ENCODE data around the gene NLRP6.
"Not testable (repeated sequence)": the region's sequence is repeated elsewhere in the genome, so short reads cannot be mapped to it uniquely, and the experiment has no call there.

The NLRP6 gene

DNA sequence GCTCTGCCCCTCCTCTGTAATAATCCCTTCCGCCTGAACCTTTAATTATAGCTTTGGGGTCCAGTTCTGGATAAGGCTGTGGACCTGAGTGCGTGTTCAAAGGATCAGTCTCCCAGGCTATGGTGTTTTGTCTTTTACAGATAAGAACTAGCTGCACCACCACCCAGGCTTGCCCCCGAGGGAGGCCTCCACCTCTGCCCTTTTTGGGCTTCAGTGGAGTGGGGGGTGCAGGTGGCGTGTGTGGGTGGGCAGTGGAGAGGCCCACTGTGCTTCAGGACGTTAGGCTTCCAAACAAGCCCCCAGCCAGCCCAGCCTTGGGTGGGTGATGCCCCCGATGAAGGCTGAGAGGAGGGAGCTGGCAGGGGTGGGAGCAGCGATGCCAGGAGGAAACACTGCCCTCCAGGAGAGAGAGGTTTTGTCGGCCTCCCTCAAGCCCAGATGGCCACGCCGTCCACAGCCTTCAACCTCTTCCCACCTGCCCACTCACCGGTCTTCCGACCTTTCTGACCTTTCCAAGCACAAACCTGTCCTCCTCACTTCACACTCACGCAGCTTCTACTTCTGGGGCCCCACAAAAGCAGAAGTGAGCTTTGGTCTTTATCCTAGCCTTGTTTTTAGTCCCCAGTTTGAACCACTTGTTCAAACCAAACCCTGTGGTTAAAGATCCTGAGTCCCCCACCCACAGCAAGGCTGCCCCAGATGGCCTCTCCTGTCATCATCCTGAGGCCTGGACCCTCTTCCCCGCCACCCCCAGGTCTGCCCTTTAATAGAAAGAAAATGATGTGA is 21.1 kb upstream of the NLRP6 start:
- no peak for DNase-seq

DNA sequence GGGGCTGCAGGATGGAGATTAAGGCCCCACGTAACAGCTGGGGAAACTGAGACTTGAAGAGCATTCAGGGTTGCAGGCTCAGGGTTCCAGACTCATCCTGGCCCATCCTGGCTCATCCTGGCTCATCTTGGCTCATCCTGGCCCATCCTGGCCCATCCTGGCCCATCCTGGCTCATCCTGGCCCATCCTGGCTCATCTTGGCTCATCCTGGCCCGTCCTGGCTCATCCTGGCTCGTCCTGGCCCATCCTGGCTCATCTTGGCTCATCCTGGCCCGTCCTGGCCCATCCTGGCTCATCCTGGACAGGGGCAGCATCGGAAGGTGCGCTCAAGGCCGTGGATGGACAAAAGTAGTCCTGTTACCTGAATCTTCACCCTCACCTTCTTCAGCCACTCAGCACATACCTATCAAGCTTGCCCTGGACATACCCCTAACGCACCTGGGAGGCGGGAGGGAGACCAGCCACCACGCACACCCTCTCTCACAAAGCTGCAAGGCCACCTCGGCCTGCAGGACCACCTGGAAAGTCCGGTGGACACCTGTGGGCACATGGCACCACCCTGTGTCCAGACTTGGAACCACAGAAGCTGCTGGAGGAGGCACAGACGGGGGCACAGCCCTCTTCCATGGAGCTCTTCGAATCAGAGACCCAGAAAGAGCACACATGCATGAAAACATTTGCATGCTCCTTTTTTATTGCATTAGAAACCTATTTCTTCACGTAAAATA is 20.3 kb upstream of the NLRP6 start:
- no peak for DNase-seq

DNA sequence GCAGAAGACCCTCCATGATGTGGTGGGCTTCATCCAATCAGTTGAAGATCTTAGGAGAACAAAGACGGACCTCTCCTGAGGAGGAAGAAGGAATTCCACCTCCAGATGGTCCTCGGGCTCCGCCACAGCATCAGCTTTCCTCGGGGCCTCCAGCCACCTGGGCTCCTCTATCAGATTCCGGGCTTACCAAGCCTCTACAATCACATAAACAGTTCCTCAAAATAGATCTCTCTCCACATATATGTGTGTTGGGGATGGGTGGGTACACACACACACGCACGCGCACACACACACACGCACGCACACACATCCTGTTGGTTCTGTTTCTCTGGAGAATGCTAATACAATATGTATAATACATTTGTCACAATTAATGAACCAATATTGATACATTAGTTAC is 18.8 kb upstream of the NLRP6 start:
- DNase-seq, result no peak

DNA sequence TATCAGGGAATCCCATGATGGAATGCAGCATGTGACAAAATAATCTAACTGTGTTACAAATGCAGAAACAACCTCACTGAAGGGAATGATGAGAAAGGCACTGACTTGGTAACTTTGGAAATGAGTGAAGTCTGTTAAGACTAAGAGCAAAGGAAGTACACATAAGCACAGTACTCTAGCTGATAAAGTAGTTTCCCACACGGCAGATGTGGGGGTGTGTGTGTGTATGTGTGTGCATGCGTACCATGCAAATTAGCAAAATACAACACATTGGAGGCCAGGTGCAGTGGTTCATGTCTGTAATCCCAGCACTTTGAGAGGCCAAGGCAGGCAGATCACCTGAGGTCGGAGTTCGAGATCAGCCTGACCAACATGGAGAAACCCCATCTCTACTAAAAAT is 16.6 kb upstream of the NLRP6 start:
- DNase-seq, result no peak

DNA sequence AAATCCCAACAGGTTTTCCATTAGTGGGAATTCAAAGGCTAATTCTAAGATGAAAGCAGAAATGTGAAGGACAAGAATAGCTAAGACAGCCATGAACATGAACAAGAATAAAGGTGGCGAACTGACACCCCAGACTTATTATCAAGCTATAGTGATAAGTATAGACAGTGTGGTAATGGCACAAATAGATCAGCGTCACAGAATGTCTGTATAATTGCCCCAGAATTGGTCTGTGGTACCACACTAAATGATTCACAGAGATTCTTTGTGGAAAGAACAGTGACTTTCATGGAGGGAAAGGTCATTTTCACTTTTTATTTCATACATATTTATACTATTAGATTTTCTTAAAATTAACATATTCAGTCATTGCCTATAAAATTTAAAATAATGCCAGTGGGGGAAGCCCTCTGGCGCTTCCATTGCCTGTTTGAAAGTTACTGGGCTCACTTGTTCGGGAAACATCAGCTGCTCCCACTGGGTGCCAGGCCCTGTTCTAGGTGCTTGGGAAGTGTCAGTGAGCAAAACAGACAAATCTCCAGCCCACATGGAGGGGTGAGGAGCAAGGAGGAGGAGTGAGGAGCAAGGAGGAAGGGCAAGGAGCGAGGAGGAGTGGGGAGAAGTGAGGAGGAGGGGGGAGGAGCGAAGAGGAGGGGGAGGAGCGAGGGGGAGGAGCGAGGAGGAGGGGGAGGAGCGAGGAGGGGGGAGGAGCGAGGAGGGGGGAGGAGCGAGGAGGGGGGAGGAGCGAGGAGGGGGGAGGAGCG is 11.3 kb upstream of the NLRP6 start:
- no peak for DNase-seq

DNA sequence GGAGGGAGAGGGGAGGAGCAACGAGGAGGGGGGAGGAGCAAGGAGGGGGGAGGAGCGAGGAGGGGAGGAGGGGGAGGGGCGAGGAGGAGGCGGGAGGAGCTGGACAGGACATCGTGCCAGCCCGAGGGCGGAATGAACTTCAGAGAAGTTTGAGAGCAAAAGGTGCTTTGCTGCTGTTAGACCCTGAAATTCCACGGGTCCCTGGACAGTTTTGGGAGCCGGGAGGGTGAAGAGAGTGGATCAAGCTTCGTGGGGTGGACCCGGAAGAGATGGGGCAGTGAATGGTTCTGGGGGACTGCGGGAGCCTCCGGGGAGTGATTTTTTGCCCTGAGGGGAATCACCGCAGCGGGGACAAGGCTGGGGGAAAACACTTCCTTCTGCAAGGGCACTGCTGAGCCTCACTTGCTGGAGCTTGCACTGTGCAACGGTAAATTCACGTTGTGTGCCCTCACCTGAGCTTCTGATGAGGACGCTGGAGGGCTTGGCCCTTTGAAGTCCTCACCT is 10.7 kb upstream of the NLRP6 start:
- no peak for DNase-seq

DNA sequence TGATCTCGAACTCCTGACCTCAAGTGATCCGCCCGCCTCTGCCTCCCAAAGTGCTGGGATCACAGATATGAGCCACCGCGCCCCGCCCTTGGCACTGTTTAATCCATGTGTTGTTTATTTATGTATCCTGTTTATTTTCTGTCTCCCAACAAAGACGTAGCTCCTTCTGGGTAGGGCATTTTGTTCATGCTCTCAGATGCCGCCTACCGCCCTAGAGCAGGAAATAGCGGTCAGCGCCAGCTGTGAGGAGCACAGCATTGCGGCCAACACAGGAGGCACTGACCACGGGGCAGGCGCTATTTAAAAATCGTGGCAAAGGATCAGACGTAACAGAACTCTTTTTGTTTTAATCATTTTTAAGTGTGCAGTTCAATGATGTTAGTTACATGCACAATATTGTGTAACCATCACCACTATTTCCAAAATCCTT is 9.5 kb upstream of the NLRP6 start:
- not testable (repeated sequence) for DNase-seq

DNA sequence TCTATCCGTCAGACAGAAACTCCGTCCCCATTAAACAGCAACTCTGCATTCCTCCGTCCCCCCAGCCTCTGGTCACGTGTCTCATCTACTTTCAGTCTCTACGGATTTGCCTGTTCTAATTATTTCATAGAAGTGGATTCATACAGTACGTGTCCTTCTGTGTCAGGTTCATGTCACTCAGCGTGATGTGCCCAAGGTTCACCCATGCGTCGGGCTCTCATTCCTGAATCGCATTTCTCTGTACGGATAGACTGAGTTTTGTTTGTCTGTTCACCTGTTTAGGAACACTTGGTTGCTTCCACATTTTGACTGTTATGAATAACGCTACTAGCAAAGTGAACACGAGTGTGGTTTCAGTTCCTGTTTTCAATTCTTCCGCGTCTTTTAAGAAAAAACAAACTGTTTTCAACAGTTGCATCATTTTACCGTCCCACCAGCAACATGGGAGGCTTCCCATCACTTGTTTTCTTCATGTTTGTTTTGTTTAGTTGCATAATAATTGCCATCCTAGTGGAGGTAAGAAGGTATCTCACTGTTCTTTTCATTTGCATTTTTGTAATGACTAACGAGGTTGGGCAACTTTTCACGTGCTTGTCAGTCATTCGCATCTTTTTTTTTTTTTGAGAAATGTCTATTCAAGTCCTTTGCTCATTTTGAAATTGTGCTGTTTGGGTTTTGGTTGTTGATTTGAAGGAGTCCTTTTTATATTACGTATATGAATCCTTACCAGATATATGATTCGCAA is 8.9 kb upstream of the NLRP6 start:
- DNase-seq, result no peak

DNA sequence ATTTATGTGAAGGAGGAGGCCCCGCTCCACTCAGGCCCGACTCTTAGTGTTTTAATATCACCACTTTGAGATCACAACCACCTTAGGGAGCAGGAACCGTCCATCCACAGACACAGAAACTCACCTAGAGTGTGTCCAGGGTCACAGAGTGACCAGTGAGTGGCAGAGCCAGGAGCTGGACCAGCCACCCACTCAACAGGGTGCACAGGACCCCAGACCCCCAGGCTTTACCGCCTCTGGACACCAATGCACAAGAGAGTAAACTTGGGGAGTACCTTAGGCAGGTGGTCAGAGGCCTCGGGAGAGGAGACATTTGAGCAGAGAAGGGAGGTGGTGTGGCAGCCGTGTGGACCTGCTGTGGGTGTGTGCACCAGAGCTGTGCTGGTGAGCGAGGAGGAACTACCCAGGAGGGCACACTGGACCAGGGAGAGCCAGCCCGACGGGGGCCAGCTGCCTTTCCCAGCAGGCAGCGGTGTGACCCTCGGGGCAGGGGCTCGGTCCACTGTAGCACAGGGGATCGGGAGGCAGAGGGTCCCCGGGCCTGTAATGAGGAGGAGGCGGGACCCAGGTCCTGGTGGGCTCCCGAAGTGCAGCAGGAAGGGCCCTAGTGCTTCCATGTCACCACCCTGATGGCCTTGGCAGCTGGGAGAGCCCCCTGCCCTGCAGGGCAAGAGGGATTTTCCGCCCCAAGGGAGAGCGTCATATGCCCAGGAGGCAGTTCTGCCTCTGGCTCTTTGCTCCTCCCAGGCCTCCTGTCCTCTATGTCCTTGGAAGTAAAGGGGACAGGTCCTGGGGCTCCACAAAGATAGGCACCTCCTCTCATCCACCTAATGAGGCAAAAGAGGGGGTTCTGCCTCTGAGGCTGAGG is 7.5 kb upstream of the NLRP6 start:
- DNase-seq, result no peak

DNA sequence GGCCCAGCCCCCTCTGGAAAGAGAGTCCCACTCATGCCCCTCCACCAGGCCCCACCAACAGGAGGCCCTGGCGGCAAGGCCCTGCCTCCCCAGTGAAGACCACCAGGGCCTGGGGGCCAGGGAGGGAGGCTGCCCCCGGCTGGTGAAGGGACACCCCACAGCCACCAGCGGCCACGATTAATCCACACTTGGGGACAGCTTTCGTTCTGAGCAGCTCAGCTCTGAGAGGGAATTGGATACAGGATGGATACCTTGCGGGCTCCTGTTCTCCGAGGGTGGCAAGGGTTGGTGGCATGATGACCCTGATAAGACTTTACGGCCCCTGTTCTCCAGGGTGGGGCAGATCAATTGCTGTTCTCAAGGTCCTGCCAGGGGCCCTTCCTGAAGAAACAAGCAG is 6.9 kb upstream of the NLRP6 start:
- no peak for DNase-seq

DNA sequence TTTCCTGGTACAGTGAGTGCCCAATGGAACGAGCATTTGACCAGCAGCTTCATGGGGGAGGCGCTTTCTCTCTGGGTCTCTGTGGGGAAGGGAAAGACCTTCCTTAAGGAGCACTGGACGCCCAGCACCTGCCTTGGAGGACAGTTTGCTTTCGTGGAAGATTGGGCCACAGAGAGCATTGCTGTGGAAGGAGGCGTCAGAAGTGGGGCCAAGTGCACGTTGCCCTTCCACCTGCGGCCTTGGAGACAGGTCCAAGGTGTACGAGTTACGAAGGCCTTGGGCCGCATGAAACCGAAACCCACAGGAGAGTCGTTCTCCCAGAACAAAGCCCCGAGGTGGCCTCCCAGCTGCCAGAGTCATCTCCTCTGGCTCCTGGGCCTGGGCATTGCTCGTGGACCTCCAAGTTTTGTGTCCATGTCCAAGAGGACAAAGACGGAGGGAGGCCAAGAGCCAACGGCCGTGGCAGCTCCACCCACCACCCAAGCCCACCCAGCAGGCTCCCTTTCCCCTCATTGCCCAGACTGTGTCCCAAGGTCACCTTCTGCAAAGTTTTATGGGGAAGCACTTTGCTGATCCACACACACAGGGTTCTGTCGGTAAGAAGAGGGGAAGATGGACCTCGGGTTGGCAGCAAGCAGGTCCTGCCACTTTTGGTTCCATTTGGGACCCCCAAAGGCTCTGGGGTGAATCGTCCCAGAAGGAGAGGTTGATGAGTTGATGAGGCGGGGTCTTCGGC is 5.8 kb upstream of the NLRP6 start:
- no peak for DNase-seq

DNA sequence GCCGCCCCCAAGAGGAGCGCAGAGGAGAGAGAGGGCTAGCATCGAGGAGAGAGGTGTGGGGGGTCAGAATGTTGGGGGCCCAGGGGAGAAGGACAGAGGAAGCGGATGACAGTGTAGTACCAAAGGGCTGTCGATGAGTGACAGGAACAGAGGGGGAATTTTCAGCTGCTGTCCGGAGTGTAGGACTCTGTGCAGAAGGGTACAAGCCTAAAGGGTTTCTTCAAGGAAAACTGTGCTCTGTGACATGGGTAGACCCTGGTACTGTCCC is 5.3 kb upstream of the NLRP6 start:
- DNase-seq, result no peak

DNA sequence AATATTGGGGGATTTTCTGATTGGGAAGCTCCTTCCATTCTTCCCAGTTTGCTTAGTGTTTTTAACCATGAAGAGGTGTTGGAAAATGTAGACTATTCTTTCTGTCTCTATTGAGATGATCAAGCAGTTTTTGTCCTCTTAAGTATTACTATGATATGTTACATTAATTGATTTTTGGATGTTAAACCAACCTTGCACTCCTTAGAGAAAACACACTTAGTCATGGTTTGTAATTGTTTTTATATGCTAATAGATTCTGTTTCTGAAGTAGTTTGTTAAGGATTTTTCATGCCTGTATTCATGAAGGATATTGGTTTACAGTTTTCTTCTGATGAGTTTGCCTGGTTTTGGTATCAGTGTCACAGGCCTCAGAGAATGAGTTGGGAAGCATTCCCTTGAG is 2.0 kb upstream of the NLRP6 start:
- no peak for DNase-seq

DNA sequence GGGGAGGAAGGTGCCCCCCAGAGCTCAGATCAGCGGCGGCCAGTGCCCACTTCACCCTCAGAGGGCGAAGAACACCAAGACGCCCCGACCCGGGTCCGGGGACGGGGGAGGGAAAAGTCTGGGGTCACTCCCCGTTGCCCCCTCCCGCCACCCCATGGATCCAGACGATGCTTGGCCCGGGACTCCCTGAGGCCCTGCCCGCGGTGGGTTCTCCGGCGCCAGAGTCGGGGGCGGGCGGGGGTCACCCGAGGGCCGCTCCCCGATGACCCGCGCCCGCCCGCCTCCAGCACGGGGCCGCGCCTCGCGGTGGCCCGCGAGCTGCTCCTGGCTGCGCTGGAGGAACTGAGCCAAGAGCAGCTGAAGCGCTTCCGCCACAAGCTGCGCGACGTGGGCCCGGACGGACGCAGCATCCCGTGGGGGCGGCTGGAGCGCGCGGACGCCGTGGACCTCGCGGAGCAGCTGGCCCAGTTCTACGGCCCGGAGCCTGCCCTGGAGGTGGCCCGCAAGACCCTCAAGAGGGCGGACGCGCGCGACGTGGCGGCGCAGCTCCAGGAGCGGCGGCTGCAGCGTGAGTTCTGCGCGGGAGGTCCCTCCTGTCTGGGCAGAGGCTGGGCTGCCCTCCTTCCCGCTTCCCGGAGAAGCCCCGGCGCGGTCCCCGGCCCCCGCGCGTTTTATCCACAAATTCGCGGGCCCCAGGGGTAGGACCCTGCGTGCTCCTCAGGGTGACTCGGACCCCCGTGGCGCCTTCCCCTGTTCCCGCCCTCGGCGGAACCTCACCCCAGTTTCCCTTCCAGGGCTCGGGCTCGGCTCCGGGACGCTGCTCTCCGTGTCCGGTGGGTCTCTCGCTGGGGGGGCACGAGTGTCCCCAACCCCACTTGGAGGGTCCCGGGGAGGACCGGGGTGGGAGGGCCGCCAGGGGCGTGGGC is 1.1 kb downstream of the NLRP6 start:
- no peak for DNase-seq

DNA sequence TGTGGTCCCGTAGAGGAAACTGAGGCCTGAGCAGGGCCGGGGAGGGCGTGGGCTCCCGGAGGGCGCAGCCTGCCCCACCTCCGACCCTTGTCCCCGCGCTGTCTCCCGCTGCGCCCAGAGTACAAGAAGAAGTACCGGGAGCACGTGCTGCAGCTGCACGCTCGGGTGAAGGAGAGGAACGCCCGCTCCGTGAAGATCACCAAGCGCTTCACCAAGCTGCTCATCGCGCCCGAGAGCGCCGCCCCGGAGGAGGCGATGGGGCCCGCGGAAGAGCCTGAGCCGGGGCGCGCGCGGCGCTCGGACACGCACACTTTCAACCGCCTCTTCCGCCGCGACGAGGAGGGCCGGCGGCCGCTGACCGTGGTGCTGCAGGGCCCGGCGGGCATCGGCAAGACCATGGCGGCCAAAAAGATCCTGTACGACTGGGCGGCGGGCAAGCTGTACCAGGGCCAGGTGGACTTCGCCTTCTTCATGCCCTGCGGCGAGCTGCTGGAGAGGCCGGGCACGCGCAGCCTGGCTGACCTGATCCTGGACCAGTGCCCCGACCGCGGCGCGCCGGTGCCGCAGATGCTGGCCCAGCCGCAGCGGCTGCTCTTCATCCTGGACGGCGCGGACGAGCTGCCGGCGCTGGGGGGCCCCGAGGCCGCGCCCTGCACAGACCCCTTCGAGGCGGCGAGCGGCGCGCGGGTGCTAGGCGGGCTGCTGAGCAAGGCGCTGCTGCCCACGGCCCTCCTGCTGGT is 1.9 kb downstream of the NLRP6 start:
- no peak for DNase-seq

DNA sequence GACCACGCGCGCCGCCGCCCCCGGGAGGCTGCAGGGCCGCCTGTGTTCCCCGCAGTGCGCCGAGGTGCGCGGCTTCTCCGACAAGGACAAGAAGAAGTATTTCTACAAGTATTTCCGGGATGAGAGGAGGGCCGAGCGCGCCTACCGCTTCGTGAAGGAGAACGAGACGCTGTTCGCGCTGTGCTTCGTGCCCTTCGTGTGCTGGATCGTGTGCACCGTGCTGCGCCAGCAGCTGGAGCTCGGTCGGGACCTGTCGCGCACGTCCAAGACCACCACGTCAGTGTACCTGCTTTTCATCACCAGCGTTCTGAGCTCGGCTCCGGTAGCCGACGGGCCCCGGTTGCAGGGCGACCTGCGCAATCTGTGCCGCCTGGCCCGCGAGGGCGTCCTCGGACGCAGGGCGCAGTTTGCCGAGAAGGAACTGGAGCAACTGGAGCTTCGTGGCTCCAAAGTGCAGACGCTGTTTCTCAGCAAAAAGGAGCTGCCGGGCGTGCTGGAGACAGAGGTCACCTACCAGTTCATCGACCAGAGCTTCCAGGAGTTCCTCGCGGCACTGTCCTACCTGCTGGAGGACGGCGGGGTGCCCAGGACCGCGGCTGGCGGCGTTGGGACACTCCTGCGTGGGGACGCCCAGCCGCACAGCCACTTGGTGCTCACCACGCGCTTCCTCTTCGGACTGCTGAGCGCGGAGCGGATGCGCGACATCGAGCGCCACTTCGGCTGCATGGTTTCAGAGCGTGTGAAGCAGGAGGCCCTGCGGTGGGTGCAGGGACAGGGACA is 2.7 kb downstream of the NLRP6 start:
- DNase-seq, result no peak

DNA sequence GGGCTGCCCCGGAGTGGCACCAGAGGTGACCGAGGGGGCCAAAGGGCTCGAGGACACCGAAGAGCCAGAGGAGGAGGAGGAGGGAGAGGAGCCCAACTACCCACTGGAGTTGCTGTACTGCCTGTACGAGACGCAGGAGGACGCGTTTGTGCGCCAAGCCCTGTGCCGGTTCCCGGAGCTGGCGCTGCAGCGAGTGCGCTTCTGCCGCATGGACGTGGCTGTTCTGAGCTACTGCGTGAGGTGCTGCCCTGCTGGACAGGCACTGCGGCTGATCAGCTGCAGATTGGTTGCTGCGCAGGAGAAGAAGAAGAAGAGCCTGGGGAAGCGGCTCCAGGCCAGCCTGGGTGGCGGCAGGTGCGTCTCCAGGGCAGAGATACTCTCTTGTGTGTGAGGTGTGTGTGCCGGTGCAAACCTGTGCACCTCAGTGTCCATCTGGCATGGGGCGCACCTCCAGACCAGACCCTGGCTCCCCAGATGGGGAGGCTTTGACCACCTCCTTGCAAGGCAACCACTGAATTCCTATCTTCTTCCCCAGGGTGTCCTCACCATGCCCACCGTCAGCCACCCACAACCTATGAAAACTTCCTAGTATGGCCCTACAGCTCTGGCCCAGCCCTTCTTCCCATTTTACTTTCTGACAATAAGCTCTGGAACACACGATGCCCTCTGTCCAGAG is 3.4 kb downstream of the NLRP6 start:
- no peak for DNase-seq

DNA sequence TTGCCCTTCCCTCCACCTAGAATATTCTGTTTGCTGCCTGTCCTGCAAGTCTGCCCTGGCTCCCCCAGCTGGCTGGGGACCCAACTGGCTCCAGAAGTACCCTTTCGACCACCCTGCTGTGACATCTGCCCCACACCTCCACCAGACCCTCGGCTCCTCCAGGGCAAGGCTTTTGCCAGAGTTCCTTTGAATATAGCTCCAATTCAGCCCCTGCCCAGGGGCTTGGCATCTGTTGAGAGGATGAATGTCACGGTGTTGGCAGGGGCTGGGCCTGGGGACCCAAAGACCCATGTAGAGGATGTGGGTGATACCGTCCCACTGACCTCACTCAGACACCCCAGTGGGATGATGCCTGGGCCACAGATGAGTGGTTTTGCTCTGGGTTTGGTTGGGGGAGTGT is 4.0 kb downstream of the NLRP6 start:
- no peak for DNase-seq
